Neural progenitor cell (in vitro differentiated cells): Measurements from ENCODE around the gene ARL4D. TPM values are rescaled to one million over a fixed set of nuclear protein-coding genes. Genes with fewer than 3 reads are reported as not detected.

ENCODE experiments used
- DNase-seq: peaks from one replicate; pipeline ENCODE4 v3.0.0-alpha.2; 2016; ENCODE audit warnings: low spot score
- H2AFZ ChIP-seq: fragments of 200-600 bp; sonication (generic); replicated peaks from 2 replicates; pipeline ENCODE4 v1.6.1; 2016; ENCODE audit warnings: antibody characterized with exemption
- H3F3A ChIP-seq: fragments of 200-600 bp; sonication (generic); 2 replicates; pipeline ENCODE4 v1.6.1; 2016; ENCODE audit warnings: antibody characterized with exemption, low read depth
- H3K27ac ChIP-seq: fragments of 200-600 bp; sonication (generic); 2 replicates; pipeline ENCODE4 v1.5.1; 2016; ENCODE audit warnings: mild to moderate bottlenecking
- H3K27me3 ChIP-seq: fragments of 200-600 bp; sonication (generic); 2 replicates; pipeline ENCODE4 v1.6.1; 2016; ENCODE audit warnings: mild to moderate bottlenecking, moderate library complexity
- H3K36me3 ChIP-seq: fragments of 200-600 bp; sonication (generic); 2 replicates; pipeline ENCODE4 v1.5.1; 2016
- H3K4me1 ChIP-seq: fragments of 200-600 bp; sonication (generic); 2 replicates; pipeline ENCODE4 v1.6.1; 2016; ENCODE audit warnings: mixed run types
- H3K4me2 ChIP-seq: fragments of 200-600 bp; sonication (generic); 2 replicates; pipeline ENCODE4 v1.6.1; 2016
- H3K4me3 ChIP-seq: fragments of 200-600 bp; sonication (generic); 2 replicates; pipeline ENCODE4 v1.5.1; 2016
- H3K79me2 ChIP-seq: fragments of 200-600 bp; sonication (generic); 2 replicates; pipeline ENCODE4 v1.6.1; 2016; ENCODE audit warnings: low read depth
- H3K9ac ChIP-seq: fragments of 200-600 bp; sonication (generic); 2 replicates; pipeline ENCODE4 v1.6.1; 2016
- H3K9me3 ChIP-seq: fragments of 200-600 bp; sonication (generic); 2 replicates; pipeline ENCODE4 v1.5.1; 2016; ENCODE audit warnings: low read depth
- H4K20me1 ChIP-seq: fragments of 200-600 bp; sonication (generic); 2 replicates; pipeline ENCODE4 v1.6.1; 2016; ENCODE audit warnings: low read depth
- H3K27ac Mint-ChIP-seq: 3 replicates; pipeline ENCODE4 v1.8.0; 2021; ENCODE audit warnings: mixed read lengths
- H3K27me3 Mint-ChIP-seq: 2 replicates; pipeline ENCODE4 v1.8.0; 2022; ENCODE audit warnings: low read depth, mild to moderate bottlenecking, inconsistent platforms, moderate library complexity, mixed read lengths; ENCODE audit not compliant: insufficient read depth
- H3K36me3 Mint-ChIP-seq: 3 replicates; pipeline ENCODE4 v1.8.0; 2021; ENCODE audit warnings: mixed read lengths
- H3K4me1 Mint-ChIP-seq: 3 replicates; pipeline ENCODE4 v1.8.0; 2021; ENCODE audit warnings: mixed read lengths
- H3K4me3 Mint-ChIP-seq: 3 replicates; pipeline ENCODE4 v1.8.0; 2021; ENCODE audit warnings: mild to moderate bottlenecking, moderate library complexity, mixed read lengths
- H3K9me3 Mint-ChIP-seq: 3 replicates; pipeline ENCODE4 v1.8.0; 2020; ENCODE audit warnings: mixed read lengths
- CTCF ChIP-seq: fragments of 200-600 bp; sonication (generic); IDR thresholded peaks from 2 replicates; pipeline ENCODE4 v1.5.1; 2017; ENCODE audit warnings: antibody characterized with exemption, mild to moderate bottlenecking
- EZH2 ChIP-seq: fragments of 200-600 bp; sonication (generic); IDR thresholded peaks from 2 replicates; pipeline ENCODE4 v1.6.1; 2017; ENCODE audit warnings: antibody characterized with exemption, mild to moderate bottlenecking, moderate library complexity
- EZH2phosphoT487 ChIP-seq: fragments of 200-600 bp; sonication (generic); IDR thresholded peaks from 2 replicates; pipeline ENCODE4 v1.6.1; 2017; ENCODE audit warnings: antibody characterized with exemption
- total RNA-seq: library from RNA; depleted of rRNA; stranded (reverse); fragments of >200 nt; gene quantifications from 2 replicates; pipeline ENCODE4 v1.2.3, GENCODE V29; 2015; ENCODE audit warnings: low replicate concordance

ARL4D gene
- total RNA-seq, 1 donor from 2014 or later = 9.2 TPM

GRCh38 chr17:43351691-43352090 lies 47.1 kb upstream of the ARL4D start:
- no peak for DNase-seq
- H3K4me1 Mint-ChIP-seq = peaks cover 4% of the 10 kb centered on the region
- Histone ChIP-seq H3K36me3 (no peaks in the 10 kb centered on the region), H2AFZ (no peak overlapping the region), H3K27ac (no peak overlapping the region), H3K9ac (no peak overlapping the region), H3K4me1 (peaks cover 4% of the 10 kb centered on the region), H3K4me2 (no peak overlapping the region), H3K27me3 (no peaks in the 10 kb centered on the region), H3K9me3 (peaks cover 8% of the 10 kb centered on the region), H4K20me1 (no peaks in the 10 kb centered on the region), H3F3A (peaks cover 4% of the 10 kb centered on the region), H3K4me3 (no peak overlapping the region), H3K79me2 (peaks cover 10% of the 10 kb centered on the region)
- peaks cover 50% of the 10 kb centered on the region for H3K9me3 Mint-ChIP-seq
- no peak for TF ChIP-seq CTCF
- H3K36me3 Mint-ChIP-seq = peaks cover 31% of the 10 kb centered on the region
- H3K4me3 Mint-ChIP-seq = no peak overlapping the region
- H3K27ac Mint-ChIP-seq = no peak overlapping the region
- H3K27me3 Mint-ChIP-seq = peaks cover 3% of the 10 kb centered on the region

- Histone ChIP-seq H3F3A (peaks cover 4% of the 10 kb centered on the region), H2AFZ (no peak overlapping the region), H3K4me2 (no peak overlapping the region), H3K79me2 (peaks cover 10% of the 10 kb centered on the region), H3K4me1 (peaks cover 4% of the 10 kb centered on the region), H4K20me1 (no peaks in the 10 kb centered on the region), H3K4me3 (no peak overlapping the region), H3K9ac (no peak overlapping the region), H3K27ac (no peak overlapping the region), H3K27me3 (no peaks in the 10 kb centered on the region), H3K9me3 (peaks cover 8% of the 10 kb centered on the region), H3K36me3 (no peaks in the 10 kb centered on the region)
- TF ChIP-seq EZH2phosphoT487 (no peak), EZH2 (no peak), CTCF (no peak)
- Mint-ChIP-seq H3K27me3 (peaks cover 3% of the 10 kb centered on the region), H3K27ac (no peak overlapping the region), H3K4me3 (no peak overlapping the region), H3K36me3 (peaks cover 24% of the 10 kb centered on the region), H3K9me3 (peaks cover 43% of the 10 kb centered on the region), H3K4me1 (peaks cover 4% of the 10 kb centered on the region)
- DNase-seq = no peak
Measured at GRCh38 chr17:43352579-43353331, 46.0 kb upstream of the ARL4D start.

GRCh38 chr17:43353393-43353792 lies 45.4 kb upstream of the ARL4D start:
- Histone ChIP-seq H3F3A (peaks cover 2% of the 10 kb centered on the region), H3K9ac (no peak overlapping the region), H3K4me3 (no peak overlapping the region)

More at GRCh38 chr17:43353393-43353792, 45.4 kb upstream of the ARL4D start:
- Mint-ChIP-seq H3K9me3 (peaks cover 40% of the 10 kb centered on the region), H3K27ac (no peak overlapping the region), H3K4me3 (no peak overlapping the region), H3K27me3 (peaks cover 3% of the 10 kb centered on the region), H3K4me1 (peaks cover 4% of the 10 kb centered on the region), H3K36me3 (peaks cover 22% of the 10 kb centered on the region)
- Histone ChIP-seq H2AFZ (no peak overlapping the region), H3K27ac (no peak overlapping the region), H3K27me3 (no peaks in the 10 kb centered on the region), H3K4me1 (peaks cover 4% of the 10 kb centered on the region), H3K79me2 (peaks cover 10% of the 10 kb centered on the region), H3K4me2 (no peak overlapping the region), H3K36me3 (no peaks in the 10 kb centered on the region), H3K9me3 (peaks cover 8% of the 10 kb centered on the region), H4K20me1 (no peaks in the 10 kb centered on the region)
- TF ChIP-seq EZH2 (no peak), CTCF (no peak), EZH2phosphoT487 (no peak)
- no peak for DNase-seq
